ENCODE measurements around the gene RAMP3.

The RAMP3 gene

DNA sequence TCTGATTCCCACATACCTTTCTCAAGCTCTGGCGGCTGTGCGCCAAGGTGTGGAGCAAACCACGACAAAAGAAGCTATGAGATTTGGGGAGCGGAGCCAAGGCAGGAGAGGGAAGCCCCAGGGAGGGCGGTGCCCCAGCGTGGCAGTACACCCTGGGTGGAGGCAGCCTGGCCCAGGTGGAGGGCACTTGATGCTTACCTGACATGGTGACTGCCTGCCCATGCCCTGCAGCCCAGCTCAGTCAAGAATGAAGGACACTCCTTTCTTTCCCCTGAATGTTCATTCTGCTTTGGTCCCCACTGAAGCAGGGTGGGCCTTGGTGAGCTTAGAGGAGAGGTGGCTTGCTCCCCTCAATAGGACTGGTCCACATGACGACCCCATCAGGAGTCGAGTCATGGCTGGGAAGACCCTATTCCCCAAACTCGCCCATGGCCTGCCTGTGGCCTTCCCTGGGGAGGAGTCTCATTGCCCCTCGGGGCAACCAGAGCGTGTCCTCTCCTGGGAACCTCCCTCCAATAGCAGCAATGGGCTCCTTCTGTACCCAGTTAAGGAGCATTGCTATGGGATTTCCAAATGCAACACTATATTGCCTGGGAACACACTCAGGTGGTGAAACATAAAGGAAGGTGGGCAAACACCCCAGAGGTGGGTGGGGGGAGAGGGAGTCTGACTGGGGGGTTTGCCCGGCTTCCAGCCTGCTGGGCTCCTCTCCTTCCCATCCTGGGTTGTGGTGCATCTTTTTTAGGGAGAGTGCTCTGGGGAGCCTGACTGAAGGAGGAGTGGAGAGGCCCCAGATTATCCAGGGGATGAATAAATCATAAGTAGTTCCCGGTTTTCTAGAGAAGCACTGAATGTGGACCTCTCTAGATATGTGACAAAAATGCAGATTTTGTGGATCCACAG is 22.7 kb downstream of the RAMP3 start:
- no peak for DNase-seq (ENCODE audit: low spot score)

DNA sequence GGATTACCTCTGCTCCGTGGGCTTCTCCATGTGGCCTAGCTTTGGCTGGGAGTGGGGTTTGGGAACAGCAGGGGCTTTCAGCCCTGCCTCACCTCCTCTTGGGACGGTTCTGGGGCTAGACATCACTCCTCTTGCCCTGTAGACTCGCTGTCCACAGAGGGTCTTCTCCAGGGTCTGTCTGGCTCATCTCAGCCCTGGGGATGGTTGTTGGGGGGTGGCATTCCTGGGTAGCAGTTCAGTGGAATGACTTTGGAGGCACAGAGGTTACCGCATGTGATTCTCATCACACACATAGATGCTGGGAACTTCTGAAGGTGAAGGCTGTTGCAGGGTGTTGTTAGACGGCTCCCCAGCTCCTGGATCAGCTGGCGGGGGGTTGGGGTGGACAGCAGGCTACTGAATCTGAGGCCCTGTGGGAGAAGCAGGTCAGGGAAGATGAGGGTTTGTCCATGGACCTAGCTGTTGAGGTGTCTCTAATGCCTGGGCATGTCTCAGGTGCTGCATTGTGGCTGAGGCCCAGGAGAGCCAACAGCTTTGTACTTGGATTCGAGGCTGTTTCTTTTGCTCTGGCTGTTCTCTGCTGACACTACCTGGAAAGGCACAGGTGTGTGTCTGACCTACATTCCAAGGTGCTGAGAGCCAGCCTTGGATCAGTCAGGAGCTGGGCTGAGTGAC is 23.8 kb downstream of the RAMP3 start:
- DNase-seq (ENCODE audit: low spot score) = no peak

DNA sequence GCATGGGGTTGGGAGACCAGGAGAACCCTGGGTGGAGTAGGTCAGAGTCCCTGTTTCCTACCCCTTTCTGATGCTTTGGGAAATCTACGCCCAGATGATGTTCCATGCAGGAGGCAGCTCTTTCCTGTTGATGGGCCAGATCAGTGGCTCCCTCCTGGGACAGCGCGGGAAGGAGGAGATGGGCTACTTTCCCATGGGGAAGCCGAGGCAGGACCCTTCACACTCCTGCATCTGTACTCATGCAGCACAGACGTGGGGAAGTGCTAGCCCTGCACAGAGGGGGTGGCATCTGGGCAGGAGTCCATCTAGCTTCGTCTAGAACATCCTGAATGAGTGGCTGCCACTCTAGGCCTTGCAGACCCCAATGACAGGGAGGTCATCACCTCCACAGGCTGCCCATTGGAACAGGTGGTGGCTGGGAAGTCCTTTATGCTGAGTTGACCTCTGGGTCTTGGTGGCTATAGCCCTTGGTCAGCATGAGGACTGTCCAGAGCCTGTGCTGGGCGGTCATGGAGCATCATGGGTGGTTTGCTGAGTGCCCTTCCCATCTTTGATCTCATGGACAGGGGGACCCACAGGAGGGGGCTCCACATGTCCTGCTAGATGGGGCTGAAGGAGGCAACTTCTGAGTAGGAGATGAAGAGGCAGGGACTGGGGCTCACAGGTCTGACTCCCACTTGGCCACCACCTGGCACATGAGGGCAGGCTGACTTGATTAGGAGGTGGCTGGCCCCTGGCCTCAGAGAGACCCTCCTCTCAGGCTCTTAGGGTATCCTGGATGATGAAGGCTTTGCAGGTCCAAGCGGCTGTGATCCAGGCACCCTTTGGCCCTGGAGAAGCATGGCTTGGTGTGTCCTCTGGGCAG is 24.6 kb downstream of the RAMP3 start:
- no peak for DNase-seq (ENCODE audit: low spot score)

DNA sequence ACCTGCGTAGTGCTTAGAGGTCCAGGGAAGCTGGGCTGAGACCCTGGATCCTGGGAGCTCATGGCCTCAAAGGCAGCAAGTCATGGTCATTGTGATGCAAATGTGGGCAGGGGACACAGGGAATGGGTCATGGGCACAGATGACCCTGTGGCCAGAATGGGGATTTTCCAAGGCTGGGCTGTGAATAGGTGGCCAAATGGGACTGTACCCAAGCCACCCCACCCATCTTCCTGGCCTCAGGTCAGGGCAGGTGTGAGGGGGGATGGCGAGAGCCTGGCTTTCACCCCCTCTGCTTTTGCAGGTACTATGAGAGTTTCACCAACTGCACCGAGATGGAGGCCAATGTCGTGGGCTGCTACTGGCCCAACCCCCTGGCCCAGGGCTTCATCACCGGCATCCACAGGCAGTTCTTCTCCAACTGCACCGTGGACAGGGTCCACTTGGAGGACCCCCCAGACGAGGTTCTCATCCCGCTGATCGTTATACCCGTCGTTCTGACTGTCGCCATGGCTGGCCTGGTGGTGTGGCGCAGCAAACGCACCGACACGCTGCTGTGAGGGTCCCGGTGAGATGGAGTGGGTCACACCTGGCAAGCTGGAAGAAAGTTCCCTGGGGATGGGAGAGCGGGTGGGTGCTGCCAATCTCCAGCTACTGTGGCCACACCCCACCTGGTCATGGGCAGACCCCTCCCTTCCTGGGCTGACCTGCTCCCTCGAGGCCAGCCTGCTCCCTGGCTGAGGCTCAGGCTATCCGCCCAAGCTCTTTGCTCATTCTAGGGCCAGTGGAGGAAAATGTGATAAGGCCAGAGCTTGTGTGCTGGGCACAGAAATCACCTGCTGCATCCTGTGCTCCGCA is 25.5 kb downstream of the RAMP3 start:
- DNase-seq (ENCODE audit: low spot score) = no peak

GRCh38 chr7:45183711-45184210 is 26.2 kb downstream of the RAMP3 start:
- DNase-seq (ENCODE audit: low spot score) = no peak

DNA sequence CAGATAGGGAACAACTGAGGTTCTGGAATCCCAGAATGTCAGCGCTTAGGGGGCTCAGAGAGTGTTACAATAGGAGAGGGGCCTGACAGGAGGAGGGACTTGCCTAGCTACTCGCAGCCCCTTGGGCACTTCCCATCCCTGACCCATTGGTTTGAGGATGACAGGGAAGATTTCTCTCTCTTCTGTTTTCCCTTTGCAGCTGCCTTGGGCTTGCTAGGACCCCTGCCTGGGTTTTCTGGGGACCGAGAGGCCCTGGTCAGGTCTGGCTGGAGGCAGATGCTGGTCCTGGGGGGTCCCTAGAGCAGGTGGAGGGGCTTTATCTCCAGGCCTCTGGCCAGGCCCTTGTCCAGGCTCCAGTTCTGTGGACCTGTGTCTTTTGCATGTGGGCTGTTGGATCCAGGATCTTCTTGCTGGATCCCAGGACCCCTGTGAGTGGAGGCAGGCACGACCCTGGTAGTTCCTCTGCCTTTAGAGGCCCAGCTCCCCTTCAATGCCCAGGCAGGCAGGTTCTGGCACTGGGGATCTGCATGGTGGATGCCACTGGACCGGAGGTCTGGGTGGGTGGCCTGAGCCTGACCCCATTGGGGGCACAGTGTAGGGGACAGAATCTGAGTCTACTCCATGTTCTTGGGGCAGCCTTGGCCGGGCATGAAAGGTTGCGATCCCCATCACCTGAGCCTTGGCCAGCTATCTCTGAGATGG is 26.9 kb downstream of the RAMP3 start:
- DNase-seq (ENCODE audit: low spot score) = no peak

- no peak for DNase-seq (ENCODE audit: low spot score)
Measured at GRCh38 chr7:45185028-45185863, 27.7 kb downstream of the RAMP3 start.

DNA sequence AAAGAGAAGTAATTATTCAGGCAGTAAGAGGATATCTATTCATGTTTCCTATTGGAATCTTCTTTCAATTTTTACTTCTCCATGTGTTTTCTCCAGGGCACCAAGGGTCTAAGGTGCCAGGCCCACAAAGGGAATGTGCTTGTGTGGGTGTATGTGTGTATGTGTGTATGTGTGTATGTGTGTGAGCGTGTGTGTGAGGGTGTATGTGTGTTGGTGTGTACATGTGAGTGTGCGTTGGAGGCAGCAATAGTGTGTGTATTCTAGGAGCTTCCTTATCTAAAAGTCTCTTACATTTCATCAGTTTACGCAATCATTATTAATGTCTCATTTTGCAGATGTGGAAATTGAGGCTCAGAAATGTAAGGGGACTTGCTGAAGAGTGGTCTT is 28.3 kb downstream of the RAMP3 start:
- DNase-seq (ENCODE audit: low spot score) = no peak

- DNase-seq (ENCODE audit: low spot score) = no peak
Measured at GRCh38 chr7:45186261-45186813, 28.7 kb downstream of the RAMP3 start.

- DNase-seq (ENCODE audit: low spot score) = no peak
Measured at GRCh38 chr7:45187089-45187945, 29.7 kb downstream of the RAMP3 start.

GRCh38 chr7:45187946-45188411 is 30.4 kb downstream of the RAMP3 start:
- no peak for DNase-seq (ENCODE audit: low spot score)

GRCh38 chr7:45188736-45189135 is 31.1 kb downstream of the RAMP3 start:
- no peak for DNase-seq (ENCODE audit: low spot score)

- DNase-seq (ENCODE audit: low spot score) = no peak
Measured at GRCh38 chr7:45189151-45189970, 31.8 kb downstream of the RAMP3 start.

DNA sequence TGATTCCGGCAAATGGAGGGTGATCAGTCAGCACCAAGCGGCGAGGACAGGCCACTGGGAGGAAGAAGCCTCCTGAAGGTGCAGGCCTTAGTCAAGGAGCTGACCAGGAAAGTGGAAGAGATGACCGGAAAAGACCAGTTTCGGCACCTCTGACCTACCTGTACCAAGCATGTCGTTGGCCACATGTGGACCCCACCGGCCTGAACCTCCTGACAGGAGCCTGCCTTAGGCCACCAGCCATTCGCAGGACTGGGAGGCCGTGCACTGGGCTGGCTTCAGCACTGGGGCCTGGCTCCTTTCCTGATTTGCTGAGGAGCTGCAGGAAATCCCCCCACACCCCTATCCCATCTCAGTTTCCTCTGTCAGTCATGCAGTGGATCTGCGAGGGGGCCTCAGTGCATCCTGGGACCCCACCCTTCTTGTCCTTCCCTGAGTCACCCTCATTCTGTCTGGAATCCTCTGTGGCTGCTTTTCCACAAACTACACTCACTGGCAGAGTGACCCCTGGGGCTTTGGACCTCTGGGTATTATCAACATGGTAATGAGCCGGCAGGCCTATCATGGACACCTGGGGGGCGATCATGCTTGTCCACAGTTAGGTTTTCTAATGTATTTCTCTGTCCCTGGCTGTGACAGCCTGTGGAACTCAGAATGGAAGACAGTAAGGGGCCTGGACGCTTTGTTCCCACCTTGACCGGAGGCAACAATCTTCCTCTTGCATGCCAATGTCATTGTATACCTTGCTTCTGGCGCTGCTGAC is 33.0 kb downstream of the RAMP3 start:
- no peak for DNase-seq (ENCODE audit: low spot score)

GRCh38 chr7:45191396-45191795 is 33.8 kb downstream of the RAMP3 start:
- no peak for DNase-seq (ENCODE audit: low spot score)

DNA sequence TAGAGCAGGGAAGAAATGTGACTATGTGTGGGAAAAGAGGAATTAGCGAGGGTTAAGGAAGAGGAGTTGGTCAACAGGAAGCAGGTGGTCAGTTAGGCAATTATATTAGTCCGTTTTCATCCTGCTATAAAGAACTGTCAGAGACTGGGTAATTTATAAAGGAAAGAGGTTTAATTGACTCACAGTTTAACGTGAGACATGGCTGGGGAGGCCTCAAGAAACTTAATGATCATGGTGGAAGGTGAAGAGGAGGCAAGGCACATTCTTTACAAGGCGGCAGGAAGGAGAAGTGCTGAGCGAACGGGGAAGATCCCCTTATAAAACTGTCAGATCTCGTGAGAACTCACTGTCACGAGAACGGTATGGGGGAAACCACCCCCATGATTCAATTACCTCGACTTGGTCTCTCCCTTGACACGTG is 35.0 kb downstream of the RAMP3 start:
- no peak for DNase-seq (ENCODE audit: low spot score)

GRCh38 chr7:45193828-45194227 is 36.2 kb downstream of the RAMP3 start:
- DNase-seq (ENCODE audit: low spot score) = no peak
